ENCODE measurements around the gene MTUS2.

GRCh38 chr13:28890712-28891111, 70.6 kb downstream of the MTUS2 start:
- TF ChIP-seq CTCF (IDR thresholded peaks at IDR 0.05) = no peak
- no peak for TF ChIP-seq POLR2A (IDR thresholded peaks at IDR 0.05)

All from body of pancreas (tissue), 4 donors.